Sigmoid colon (tissue), 4 donors: ENCODE data around the gene USHBP1.

Source experiments
- CTCF ChIP-seq, 4 experiments: fragments of 450-650 bp in 3 of 4; fragments of 200-600 bp in 1 of 4; IDR thresholded peaks; one replicate each; pipeline ENCODE4 v1.5.1; 2016 to 2019; ENCODE audit warnings: antibody characterized with exemption in 4 of 4, mild to moderate bottlenecking in 3 of 4, moderate library complexity in 2 of 4
- EP300 ChIP-seq, 4 donors: sonication (generic); formaldehyde crosslinking; IDR thresholded peaks; one replicate each; pipeline ENCODE4 v1.6.1; 2017; ENCODE audit warnings: antibody characterized with exemption in 4 of 4
- POLR2A ChIP-seq, 2 donors: fragments of 450-650 bp; IDR thresholded peaks; one replicate each; pipeline ENCODE4 v1.6.1; 2016; ENCODE audit warnings: antibody characterized with exemption in 2 of 2, mild to moderate bottlenecking in 2 of 2, moderate library complexity in 2 of 2
- POLR2AphosphoS5 ChIP-seq, 4 donors: sonication (generic); formaldehyde crosslinking; IDR thresholded peaks; one replicate each; pipeline ENCODE4 v1.6.1; 2017; ENCODE audit warnings: antibody characterized with exemption in 4 of 4

- TF ChIP-seq CTCF (IDR thresholded peaks at IDR 0.05) (no peak), POLR2A (IDR thresholded peaks at IDR 0.05) (no peak), POLR2AphosphoS5 (IDR thresholded peaks at IDR 0.05) (no peak), EP300 (IDR thresholded peaks at IDR 0.05) (no peak)
Observed at GRCh38 chr19:17225053-17225452, 39.5 kb downstream of the USHBP1 start.
